Testis (tissue), 3 donors: Measurements from ENCODE around the gene RBP2. TPM values are rescaled to one million over a fixed set of nuclear protein-coding genes. Genes with fewer than 3 reads are reported as not detected.

ENCODE experiments used
- DNase-seq: peaks from one replicate; pipeline ENCODE4 v3.0.0-alpha.2; 2019
- H3K27ac ChIP-seq, 2 donors: fragments of 200-600 bp; sonication (generic); one replicate each; pipeline ENCODE4 v1.5.1; 2019
- H3K27me3 ChIP-seq: fragments of 200-600 bp; sonication (generic); one replicate; pipeline ENCODE4 v1.5.1; 2019
- H3K36me3 ChIP-seq: fragments of 200-600 bp; sonication (generic); one replicate; pipeline ENCODE4 v1.5.1; 2017; ENCODE audit warnings: low read depth; ENCODE audit errors: missing control alignments
- H3K4me1 ChIP-seq: fragments of 200-600 bp; sonication (generic); one replicate; pipeline ENCODE4 v1.5.1; 2019
- H3K4me3 ChIP-seq, 2 donors: fragments of 200-600 bp; sonication (generic); one replicate each; pipeline ENCODE4 v1.5.1; 2017 to 2019
- H3K9me3 ChIP-seq: fragments of 200-600 bp; sonication (generic); one replicate; pipeline ENCODE4 v1.5.1; 2017
- POLR2A ChIP-seq: fragments of 450-650 bp; IDR thresholded peaks from one replicate; pipeline ENCODE4 v1.6.1; 2017; ENCODE audit warnings: antibody characterized with exemption, mild to moderate bottlenecking, moderate library complexity
- WGBS, 2 donors: methylation state at CpG; one replicate each; pipeline ENCODE4 v1.1.5; 2018; 5-methylcytosine and 5-hydroxymethylcytosine counted together
- intact Hi-C: fragments of 100-400 bp; cut with DNase I; formaldehyde crosslinking; loops from one replicate; pipeline ENCODE4 v1.15.1; 2023; ENCODE audit warnings: low total_unique reads
- polyA plus RNA-seq: library from polyadenylated mRNA; stranded (reverse); fragments of 350-450 nt; fragmentation: Illumina TruSeq; extraction: RNeasy Lipid Tissue Mini Kit (QIAGEN cat#74804); gene quantifications from one replicate; pipeline ENCODE4 v1.2.3, GENCODE V29; 2014; ENCODE audit warnings: low read depth, low replicate concordance; ENCODE audit not compliant: insufficient read depth
- total RNA-seq, 2 donors: library from RNA; depleted of rRNA; stranded (reverse); fragments of >200 nt; gene quantifications; one replicate each; pipeline ENCODE4 v1.2.3, GENCODE V29; 2016
- TF ChIP-seq, protein P1 (sequence below), 3 experiments: fragments of 450-650 bp in 2 of 3; fragments of 200-600 bp in 1 of 3; sonication (generic) in 1 of 3; IDR thresholded peaks; one replicate each; pipeline ENCODE4 v1.5.1; 2016 to 2019; ENCODE audit warnings: antibody characterized with exemption in 3 of 3, mild to moderate bottlenecking in 2 of 3, moderate library complexity in 1 of 3

Gene RBP2
- total and polyA plus RNA-seq, 3 donors from 2014 or later = not detected

DNA sequence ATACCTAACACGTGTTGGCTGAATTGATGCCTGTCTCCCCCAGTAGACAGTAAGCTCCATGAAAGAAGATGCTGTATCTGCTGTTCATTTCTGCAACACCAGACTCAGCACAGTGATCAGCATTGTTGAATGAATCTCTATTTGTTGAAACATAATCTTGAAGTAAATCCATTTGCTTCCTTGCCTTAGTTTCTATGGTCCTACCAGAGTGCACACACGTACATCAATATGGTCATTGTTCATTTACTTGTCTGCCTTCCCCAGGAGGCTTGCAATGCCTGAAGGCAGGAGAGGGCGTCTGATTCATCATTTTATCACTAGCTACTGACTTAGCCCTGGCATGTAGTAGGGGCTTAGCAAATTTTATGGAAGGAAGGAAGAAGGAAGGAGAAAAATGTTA lies 19.2 kb downstream of the RBP2 start:
- Histone ChIP-seq H3K27me3 (no peaks in the 10 kb centered on the region), H3K9me3 (no peaks in the 10 kb centered on the region), H3K36me3 (no peaks in the 10 kb centered on the region), H3K4me3 (no peak overlapping the region), H3K4me1 (no peaks in the 10 kb centered on the region), H3K27ac (no peak overlapping the region)
- 85 to 87% methylated on average over 3 of the region's 3 CpGs for WGBS, 2 donors
- DNase-seq = no peak
- TF ChIP-seq, protein P1, sequence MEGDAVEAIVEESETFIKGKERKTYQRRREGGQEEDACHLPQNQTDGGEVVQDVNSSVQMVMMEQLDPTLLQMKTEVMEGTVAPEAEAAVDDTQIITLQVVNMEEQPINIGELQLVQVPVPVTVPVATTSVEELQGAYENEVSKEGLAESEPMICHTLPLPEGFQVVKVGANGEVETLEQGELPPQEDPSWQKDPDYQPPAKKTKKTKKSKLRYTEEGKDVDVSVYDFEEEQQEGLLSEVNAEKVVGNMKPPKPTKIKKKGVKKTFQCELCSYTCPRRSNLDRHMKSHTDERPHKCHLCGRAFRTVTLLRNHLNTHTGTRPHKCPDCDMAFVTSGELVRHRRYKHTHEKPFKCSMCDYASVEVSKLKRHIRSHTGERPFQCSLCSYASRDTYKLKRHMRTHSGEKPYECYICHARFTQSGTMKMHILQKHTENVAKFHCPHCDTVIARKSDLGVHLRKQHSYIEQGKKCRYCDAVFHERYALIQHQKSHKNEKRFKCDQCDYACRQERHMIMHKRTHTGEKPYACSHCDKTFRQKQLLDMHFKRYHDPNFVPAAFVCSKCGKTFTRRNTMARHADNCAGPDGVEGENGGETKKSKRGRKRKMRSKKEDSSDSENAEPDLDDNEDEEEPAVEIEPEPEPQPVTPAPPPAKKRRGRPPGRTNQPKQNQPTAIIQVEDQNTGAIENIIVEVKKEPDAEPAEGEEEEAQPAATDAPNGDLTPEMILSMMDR (IDR thresholded peaks at IDR 0.05) = no peak
- intact Hi-C loops = no loop called here

DNA sequence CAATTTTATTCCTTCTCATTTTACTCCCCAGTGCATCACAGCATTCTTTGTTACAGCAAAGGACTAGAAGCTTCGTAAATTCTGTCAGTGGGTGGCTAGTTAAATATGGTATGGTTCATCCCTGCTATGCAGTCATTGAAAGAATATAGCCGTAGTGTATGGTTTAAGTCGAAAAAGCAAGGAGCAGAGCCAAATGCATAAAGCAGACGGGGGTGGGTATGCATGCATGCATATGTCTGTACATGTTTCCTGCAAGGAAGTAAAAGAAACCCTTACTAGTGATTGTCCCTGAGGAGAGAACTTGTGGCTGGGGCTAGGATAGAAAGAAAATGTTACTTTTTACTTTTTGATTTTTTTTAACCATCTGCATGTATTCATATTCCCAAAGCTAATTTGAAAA lies 19.9 kb downstream of the RBP2 start:
- no peak for DNase-seq
- intact Hi-C loops = no loop called here
- no peak for TF ChIP-seq POLR2A
- TF ChIP-seq, protein P1 (IDR thresholded peaks at IDR 0.05) = no peak

DNA sequence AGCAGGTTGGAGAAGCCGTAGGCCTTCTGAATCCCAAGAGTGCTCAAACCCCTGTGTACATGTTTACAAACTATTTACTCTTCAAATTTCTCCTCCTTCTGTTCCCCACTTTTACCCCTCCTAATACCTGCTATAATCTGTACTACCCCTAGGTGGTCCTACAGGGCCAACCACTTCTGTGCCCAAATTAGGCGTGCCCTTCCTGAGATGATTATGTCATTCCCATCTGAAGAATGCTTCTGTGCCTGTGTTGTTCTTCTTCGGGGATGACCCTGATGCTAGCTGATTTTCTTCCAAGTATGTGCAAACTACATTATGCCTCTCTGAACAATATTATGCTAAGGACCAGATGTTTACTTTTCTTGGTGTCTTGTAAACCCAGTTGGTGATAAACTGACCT lies 20.5 kb downstream of the RBP2 start:
- H3K4me1 ChIP-seq = no peaks in the 10 kb centered on the region
- no peak overlapping the region for H3K4me3 ChIP-seq
- intact Hi-C loops = no loop called here
- H3K27me3 ChIP-seq = no peaks in the 10 kb centered on the region
- H3K36me3 ChIP-seq = no peaks in the 10 kb centered on the region
- TF ChIP-seq, protein P1 (IDR thresholded peaks at IDR 0.05) = no peak
- no peak overlapping the region for H3K27ac ChIP-seq
- no peaks in the 10 kb centered on the region for H3K9me3 ChIP-seq
- WGBS, 2 donors = 59 to 72% methylated on average over 3 of the region's 3 CpGs
- no peak for DNase-seq

More for the DNA sequence above, 19.9 kb downstream of the RBP2 start:
- no peaks in the 10 kb centered on the region for H3K4me1 ChIP-seq
- no peaks in the 10 kb centered on the region for H3K9me3 ChIP-seq
- no peaks in the 10 kb centered on the region for H3K27me3 ChIP-seq
- no peak overlapping the region for H3K4me3 ChIP-seq
- WGBS, 2 donors = 82 to 91% methylated on average over 4 of the region's 4 CpGs
- no peak overlapping the region for H3K27ac ChIP-seq
- H3K36me3 ChIP-seq = no peaks in the 10 kb centered on the region

- no peaks in the 10 kb centered on the region for H3K27me3 ChIP-seq
- no peak overlapping the region for H3K27ac ChIP-seq
- H3K4me3 ChIP-seq = no peak overlapping the region
- 86 to 95% methylated on average over 1 of the region's 1 CpG for WGBS, 2 donors
- no peaks in the 10 kb centered on the region for H3K36me3 ChIP-seq
- intact Hi-C loops = no loop called here
- H3K4me1 ChIP-seq = no peaks in the 10 kb centered on the region
- no peak for TF ChIP-seq POLR2A
- TF ChIP-seq, protein P1 (IDR thresholded peaks at IDR 0.05) = no peak
- no peaks in the 10 kb centered on the region for H3K9me3 ChIP-seq
- no peak for DNase-seq
Measured at GRCh38 chr3:139455206-139455605, 21.1 kb downstream of the RBP2 start.

DNA sequence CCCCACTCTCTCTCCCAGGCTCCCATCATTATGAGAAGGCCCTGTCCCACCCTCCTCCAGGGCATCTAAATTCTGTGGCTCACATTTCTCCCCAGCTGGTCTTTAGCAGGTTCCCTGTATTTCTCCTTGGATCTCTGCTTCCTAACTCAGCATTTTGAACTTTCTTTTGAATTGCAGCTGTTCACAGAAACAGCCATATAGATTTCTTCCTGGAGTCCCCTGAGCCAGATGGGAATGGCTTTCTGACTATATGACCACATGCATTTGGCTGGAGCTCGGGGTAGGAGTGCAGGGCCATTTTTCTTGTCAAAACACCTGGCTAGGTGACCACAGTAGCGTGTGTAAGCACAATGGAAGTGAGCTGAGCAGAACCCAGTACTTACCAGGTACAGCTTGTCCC lies 22.0 kb downstream of the RBP2 start:
- Histone ChIP-seq H3K36me3 (no peaks in the 10 kb centered on the region), H3K27me3 (no peaks in the 10 kb centered on the region), H3K27ac (no peak overlapping the region), H3K4me3 (no peak overlapping the region), H3K9me3 (no peaks in the 10 kb centered on the region), H3K4me1 (no peaks in the 10 kb centered on the region)
- WGBS, 2 donors = 91 to 93% methylated on average over 2 of the region's 2 CpGs
- intact Hi-C loops = no loop called here
- no peak for DNase-seq
- TF ChIP-seq, protein P1 (IDR thresholded peaks at IDR 0.05) = no peak
- TF ChIP-seq POLR2A = no peak
